ENCODE measurements around the gene GPR3.

Gene GPR3

GRCh38 chr1:27444632-27445031 lies 52.2 kb downstream of the GPR3 start:
- Histone ChIP-seq H4K20me1 (ENCODE audit: insufficient read depth) (no peaks in the 10 kb centered on the region), H3K9ac (no peak overlapping the region), H3K4me2 (no peak overlapping the region), H3K36me3 (ENCODE audit: insufficient read depth) (no peaks in the 10 kb centered on the region), H3K4me3 (IDR thresholded peaks at IDR 0.05; ENCODE audit: insufficient read depth, low read depth, low read length) (no peak overlapping the region), H3K4me1 (ENCODE audit: low read depth, poor library complexity, severe bottlenecking) (peaks cover 18% of the 10 kb centered on the region), H3K79me2 (ENCODE audit: insufficient read depth, low read depth) (peaks cover 2% of the 10 kb centered on the region; the same call in 1 of the 2 replicates), H2AFZ (ENCODE audit: low read depth) (no peak overlapping the region), H3K27ac (no peak overlapping the region), H3K27me3 (ENCODE audit: insufficient read depth, low read depth) (no peaks in the 10 kb centered on the region)
- TF ChIP-seq, protein P1, sequence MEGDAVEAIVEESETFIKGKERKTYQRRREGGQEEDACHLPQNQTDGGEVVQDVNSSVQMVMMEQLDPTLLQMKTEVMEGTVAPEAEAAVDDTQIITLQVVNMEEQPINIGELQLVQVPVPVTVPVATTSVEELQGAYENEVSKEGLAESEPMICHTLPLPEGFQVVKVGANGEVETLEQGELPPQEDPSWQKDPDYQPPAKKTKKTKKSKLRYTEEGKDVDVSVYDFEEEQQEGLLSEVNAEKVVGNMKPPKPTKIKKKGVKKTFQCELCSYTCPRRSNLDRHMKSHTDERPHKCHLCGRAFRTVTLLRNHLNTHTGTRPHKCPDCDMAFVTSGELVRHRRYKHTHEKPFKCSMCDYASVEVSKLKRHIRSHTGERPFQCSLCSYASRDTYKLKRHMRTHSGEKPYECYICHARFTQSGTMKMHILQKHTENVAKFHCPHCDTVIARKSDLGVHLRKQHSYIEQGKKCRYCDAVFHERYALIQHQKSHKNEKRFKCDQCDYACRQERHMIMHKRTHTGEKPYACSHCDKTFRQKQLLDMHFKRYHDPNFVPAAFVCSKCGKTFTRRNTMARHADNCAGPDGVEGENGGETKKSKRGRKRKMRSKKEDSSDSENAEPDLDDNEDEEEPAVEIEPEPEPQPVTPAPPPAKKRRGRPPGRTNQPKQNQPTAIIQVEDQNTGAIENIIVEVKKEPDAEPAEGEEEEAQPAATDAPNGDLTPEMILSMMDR (conservative IDR thresholded peaks at IDR 0.05; ENCODE audit: low read depth, low read length) = no peak

Measured in KMS-11 (cell line).